Gastrocnemius medialis (tissue), 4 donors: Measurements from ENCODE around the gene NR1I2.

Experiments used
- POLR2A ChIP-seq, 2 donors: fragments of 450-650 bp; IDR thresholded peaks; one replicate each; pipeline ENCODE4 v1.6.1; 2017; ENCODE audit warnings: antibody characterized with exemption in 2 of 2, mild to moderate bottlenecking in 2 of 2, moderate library complexity in 2 of 2
- TF ChIP-seq, protein P1 (sequence below), 5 experiments: fragments of 450-650 bp in 3 of 5; fragments of 200-600 bp in 2 of 5; sonication (generic) in 2 of 5; IDR thresholded peaks in 4 of 5; conservative IDR thresholded peaks in 1 of 5; 1 replicate in 4 of 5; 2 replicates in 1 of 5; pipeline ENCODE4 v1.5.1; 2016 to 2019; ENCODE audit warnings: antibody characterized with exemption in 5 of 5, mild to moderate bottlenecking in 3 of 5, moderate library complexity in 3 of 5

- no peak for TF ChIP-seq POLR2A (IDR thresholded peaks at IDR 0.05)
- TF ChIP-seq, protein P1, sequence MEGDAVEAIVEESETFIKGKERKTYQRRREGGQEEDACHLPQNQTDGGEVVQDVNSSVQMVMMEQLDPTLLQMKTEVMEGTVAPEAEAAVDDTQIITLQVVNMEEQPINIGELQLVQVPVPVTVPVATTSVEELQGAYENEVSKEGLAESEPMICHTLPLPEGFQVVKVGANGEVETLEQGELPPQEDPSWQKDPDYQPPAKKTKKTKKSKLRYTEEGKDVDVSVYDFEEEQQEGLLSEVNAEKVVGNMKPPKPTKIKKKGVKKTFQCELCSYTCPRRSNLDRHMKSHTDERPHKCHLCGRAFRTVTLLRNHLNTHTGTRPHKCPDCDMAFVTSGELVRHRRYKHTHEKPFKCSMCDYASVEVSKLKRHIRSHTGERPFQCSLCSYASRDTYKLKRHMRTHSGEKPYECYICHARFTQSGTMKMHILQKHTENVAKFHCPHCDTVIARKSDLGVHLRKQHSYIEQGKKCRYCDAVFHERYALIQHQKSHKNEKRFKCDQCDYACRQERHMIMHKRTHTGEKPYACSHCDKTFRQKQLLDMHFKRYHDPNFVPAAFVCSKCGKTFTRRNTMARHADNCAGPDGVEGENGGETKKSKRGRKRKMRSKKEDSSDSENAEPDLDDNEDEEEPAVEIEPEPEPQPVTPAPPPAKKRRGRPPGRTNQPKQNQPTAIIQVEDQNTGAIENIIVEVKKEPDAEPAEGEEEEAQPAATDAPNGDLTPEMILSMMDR (IDR thresholded peaks at IDR 0.05 in 4 of 5, conservative IDR thresholded peaks at IDR 0.05 in 1 of 5): no peak
These were observed 13.1 kb upstream of the NR1I2 start for GRCh38 chr3:119768668-119769393.
